T-helper 17 cell (primary cell): ENCODE data around the gene HSF4. TPM values are rescaled to one million over a fixed set of nuclear protein-coding genes. Genes with fewer than 3 reads are reported as not detected.

Source experiments
- ATAC-seq: fragments of 150-1000 bp; cut with Tn5 transposase; 2 replicates; pipeline ENCODE4 v1.10.0; 2021; ENCODE audit warnings: mild to moderate bottlenecking, moderate library complexity
- DNase-seq, 3 donors: peaks; one replicate each; pipeline versions ENCODE4 v3.0.0 to v3.0.0-alpha.2; 2020 to 2021
- H3K9me3 ChIP-seq: one replicate; pipeline ENCODE4 v1.7.0; 2013; ENCODE audit warnings: low read length, mild to moderate bottlenecking; ENCODE audit not compliant: control insufficient read depth, poor library complexity, severe bottlenecking
- H3K27ac Mint-ChIP-seq: one replicate; pipeline ENCODE4 v1.8.0; 2022; ENCODE audit warnings: mild to moderate bottlenecking, moderate library complexity, mixed read lengths
- H3K27me3 Mint-ChIP-seq: one replicate; pipeline ENCODE4 v1.8.0; 2022; ENCODE audit warnings: mixed read lengths
- H3K36me3 Mint-ChIP-seq: one replicate; pipeline ENCODE4 v1.8.0; 2022; ENCODE audit warnings: low read depth, mixed read lengths
- H3K4me1 Mint-ChIP-seq: one replicate; pipeline ENCODE4 v1.8.0; 2022; ENCODE audit warnings: mild to moderate bottlenecking, mixed read lengths
- H3K4me3 Mint-ChIP-seq: one replicate; pipeline ENCODE4 v1.8.0; 2022; ENCODE audit warnings: mild to moderate bottlenecking, moderate library complexity, mixed read lengths
- total RNA-seq, 4 donors: library from RNA in 2 of 4; stranded (reverse) in 2 of 4; gene quantifications; one replicate each; pipeline ENCODE4 v1.2.3 and lab custom pipeline; 2022 to 2026

Gene HSF4
- total RNA-seq, 2 donors from 2014 or later = 54.5 to 80.9 TPM

DNA sequence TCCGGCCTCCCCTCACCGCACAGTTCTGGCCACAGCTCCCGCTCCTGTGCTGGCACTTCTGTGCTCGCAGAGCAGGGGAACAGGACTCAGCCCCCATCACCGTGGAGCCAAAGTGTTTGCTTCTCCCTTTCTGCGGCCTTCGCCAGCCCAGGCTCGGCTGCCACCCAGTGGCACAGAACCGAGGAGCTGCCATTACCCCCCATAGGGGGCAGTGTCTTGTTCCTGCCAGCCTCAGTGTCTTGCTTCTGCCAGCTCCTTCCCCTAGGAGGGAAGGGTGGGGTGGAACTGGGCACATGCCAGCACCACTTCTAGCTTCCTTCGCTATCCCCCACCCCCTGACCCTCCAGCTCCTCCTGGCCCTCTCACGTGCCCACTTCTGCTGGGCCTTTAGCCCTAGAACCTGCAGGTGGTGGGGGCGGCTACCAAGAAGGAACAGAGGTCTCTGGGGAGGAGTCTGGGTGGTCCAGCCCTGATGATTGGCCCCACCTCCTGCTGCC, 33.7 kb downstream of the HSF4 start:
- Mint-ChIP-seq H3K27ac (peak overlapping the region; percentile 47), H3K27me3 (no peaks in the 10 kb centered on the region), H3K36me3 (peaks cover 3% of the 10 kb centered on the region), H3K4me1 (peaks cover 24% of the 10 kb centered on the region), H3K4me3 (no peak overlapping the region)
- H3K9me3 ChIP-seq = no peaks in the 10 kb centered on the region
- ATAC-seq (peak; percentile 65), DNase-seq (no peak)

DNA sequence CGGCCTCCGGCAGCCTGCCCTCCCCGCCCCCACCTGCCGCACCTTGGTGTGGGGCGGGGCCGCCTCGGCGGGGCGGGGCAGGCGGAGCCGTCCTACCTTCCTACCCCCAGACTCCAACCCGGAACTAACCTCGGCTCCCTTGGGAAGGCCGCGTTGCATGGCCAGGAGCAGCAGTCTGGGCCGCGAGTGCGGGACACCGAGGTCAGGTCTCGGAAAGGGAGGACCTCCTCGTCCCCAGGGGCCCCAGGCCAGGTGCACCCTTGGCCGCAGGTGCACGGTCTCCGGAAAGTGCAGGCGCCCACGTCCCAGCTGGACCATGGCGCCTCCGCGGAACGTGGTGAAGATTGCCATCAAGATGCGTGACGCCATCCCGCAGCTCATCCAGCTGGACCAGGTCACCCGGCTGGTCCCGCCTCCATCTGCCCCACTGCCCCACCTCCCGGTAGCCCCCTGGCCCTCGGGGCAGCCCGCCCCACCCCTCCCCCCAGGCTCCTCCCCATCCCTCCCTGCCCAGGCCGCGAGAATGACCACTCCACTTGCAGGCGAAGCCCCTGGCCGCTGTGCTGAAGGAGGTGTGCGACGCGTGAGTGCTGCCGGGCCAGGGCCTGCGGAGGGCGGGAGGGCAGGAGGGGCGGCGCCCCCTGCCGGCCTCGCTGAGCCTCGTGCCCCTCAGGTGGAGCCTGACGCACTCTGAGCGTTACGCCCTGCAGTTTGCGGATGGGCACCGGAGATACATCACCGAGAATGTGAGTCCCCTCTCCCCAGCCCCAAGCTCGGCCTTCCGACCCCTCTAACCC, 34.7 kb downstream of the HSF4 start, which contains the start of gene ELMO3:
TSS of gene ELMO3 (plus strand) at position 121 of the 797 bp plus-strand sequence. CDS start at position 317, 196 bp downstream.
- no peak within 1 kb of the TSS for H3K4me3 Mint-ChIP-seq
- DNase-seq = no peak
- H3K27ac Mint-ChIP-seq = peak within 1 kb of the TSS; percentile 47
- H3K36me3 Mint-ChIP-seq = peaks cover 3% of the 10 kb centered on the region
- H3K4me1 Mint-ChIP-seq = peaks cover 16% of the 10 kb centered on the region
- no peaks in the 10 kb centered on the region for H3K9me3 ChIP-seq
- ATAC-seq = peak; percentile 11
- no peaks in the 10 kb centered on the region for H3K27me3 Mint-ChIP-seq

DNA sequence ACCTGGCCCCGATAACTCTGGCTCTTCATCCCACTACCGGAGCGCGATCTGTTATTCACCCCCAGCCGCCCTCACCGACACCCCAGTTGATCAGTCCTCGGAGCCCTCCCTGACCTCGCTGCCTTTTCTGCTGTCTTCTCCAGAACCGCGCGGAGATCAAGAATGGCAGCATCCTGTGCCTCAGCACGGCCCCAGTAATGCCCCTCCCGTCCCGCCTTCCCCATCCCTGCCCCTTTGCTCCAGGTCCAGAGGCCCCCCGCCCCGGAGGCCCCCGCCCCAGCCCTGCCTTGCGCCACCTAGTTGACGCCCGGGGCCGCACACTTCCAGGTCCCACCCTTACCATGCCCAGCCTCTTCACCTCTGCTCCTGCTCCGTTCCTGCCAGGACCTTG, 35.3 kb downstream of the HSF4 start:
- ATAC-seq (peak; percentile 5), DNase-seq (no peak)
- H3K36me3 Mint-ChIP-seq = peaks cover 3% of the 10 kb centered on the region
- H3K9me3 ChIP-seq = no peaks in the 10 kb centered on the region
- no peak overlapping the region for H3K27ac Mint-ChIP-seq
- no peak overlapping the region for H3K4me3 Mint-ChIP-seq
- no peaks in the 10 kb centered on the region for H3K27me3 Mint-ChIP-seq
- H3K4me1 Mint-ChIP-seq = peaks cover 16% of the 10 kb centered on the region

DNA sequence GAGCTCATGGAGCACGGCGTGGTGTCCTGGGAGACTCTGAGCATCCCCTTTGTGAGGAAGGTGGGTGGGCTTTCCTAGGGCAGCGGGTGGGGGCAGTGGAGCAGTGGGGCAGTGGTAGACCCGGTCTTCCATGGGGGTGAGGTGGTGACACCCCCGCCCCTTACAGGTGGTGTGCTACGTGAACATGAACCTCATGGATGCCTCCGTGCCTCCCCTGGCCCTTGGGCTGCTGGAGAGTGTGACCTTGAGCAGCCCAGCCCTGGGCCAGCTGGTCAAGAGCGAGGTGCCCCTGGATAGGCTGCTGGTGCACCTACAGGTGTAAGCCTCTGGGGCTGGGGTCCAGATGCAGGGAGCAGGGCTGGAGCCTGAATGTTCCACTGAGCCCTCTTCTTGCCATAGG, 35.9 kb downstream of the HSF4 start:
- no peak overlapping the region for H3K4me3 Mint-ChIP-seq
- no peaks in the 10 kb centered on the region for H3K27me3 Mint-ChIP-seq
- ATAC-seq (no peak), DNase-seq (no peak)
- H3K27ac Mint-ChIP-seq = no peak overlapping the region
- peaks cover 16% of the 10 kb centered on the region for H3K4me1 Mint-ChIP-seq
- H3K9me3 ChIP-seq = no peaks in the 10 kb centered on the region
- peaks cover 3% of the 10 kb centered on the region for H3K36me3 Mint-ChIP-seq

DNA sequence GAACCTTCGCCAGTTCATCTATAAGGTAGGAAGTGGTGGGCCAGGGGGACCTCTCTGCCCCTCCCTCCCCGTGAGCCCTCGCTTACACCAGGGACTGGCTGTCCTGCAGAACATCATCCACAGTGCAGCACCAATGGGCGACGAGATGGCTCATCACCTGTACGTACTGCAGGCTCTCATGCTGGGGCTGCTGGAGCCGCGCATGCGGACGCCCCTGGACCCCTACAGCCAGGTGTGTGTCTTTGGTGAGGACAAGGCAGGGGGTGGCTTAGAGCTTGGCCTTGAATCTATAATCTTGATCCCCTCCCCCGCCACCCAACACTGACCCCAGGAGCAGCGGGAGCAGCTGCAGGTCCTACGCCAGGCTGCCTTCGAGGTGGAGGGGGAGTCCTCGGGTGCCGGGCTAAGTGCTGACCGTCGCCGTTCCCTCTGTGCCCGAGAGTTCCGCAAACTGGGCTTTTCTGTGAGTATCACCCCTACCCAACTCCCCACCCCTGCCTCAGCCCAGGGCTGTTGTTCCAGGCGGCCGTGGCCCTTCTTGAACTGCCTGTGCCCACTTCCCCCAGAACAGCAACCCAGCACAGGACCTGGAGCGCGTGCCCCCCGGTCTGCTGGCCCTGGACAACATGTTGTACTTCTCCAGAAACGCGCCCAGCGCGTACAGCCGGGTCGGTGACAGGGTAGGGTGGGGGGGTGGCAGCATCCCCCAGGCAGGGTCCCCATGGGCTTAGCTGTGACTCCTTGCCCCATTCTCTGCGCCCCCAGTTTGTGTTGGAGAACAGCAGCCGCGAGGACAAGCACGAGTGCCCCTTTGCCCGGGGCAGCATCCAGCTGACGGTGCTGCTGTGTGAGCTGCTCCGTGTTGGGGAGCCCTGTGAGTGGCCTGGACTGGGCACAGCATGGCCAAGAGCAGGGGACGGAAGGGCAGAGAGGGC, 37.1 kb downstream of the HSF4 start:
- no peaks in the 10 kb centered on the region for H3K27me3 Mint-ChIP-seq
- DNase-seq (no peak), ATAC-seq (no peak)
- H3K9me3 ChIP-seq = no peaks in the 10 kb centered on the region
- no peak overlapping the region for H3K4me3 Mint-ChIP-seq
- H3K4me1 Mint-ChIP-seq = peaks cover 6% of the 10 kb centered on the region
- H3K36me3 Mint-ChIP-seq = no peaks in the 10 kb centered on the region
- H3K27ac Mint-ChIP-seq = no peak overlapping the region

DNA sequence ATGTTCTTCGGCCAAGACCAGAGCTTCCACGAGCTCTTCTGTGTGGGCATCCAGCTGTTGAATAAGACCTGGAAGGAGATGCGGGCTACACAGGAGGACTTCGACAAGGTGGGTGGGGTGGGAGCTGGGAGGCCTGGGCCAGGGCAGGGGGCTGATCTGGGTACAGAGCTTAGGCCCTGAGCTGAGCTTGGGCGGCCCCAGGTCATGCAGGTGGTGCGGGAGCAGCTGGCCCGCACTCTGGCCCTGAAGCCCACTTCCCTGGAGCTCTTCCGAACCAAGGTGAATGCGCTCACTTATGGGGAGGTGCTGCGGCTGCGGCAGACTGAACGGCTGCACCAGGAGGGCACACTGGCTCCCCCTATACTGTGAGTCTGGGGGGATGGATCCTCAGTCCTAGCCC, 37.9 kb downstream of the HSF4 start:
- no peak overlapping the region for H3K27ac Mint-ChIP-seq

DNA sequence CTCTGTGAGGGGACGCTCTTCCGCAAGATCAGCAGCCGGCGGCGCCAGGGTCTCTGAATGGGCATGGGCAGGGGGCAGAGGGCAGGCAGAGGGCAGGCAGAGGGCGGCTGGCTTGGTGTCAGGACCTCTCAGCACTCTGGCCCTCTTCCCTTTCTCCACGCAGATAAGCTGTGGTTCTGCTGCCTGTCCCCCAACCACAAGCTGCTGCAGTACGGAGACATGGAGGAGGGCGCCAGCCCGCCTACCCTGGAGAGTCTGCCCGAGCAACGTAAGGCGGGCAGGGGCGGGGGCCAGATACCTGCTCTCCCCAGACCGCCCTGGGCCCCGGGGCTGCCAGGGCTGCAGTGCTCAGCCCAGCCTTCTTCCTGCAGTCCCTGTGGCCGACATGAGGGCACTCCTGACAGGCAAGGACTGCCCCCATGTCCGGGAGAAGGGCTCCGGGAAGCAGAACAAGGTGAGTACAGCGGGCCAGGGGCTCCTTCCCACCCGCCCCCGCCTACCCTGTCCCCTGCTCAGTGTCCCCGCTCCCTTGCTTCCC, 38.5 kb downstream of the HSF4 start:
- H3K4me1 Mint-ChIP-seq = peaks cover 4% of the 10 kb centered on the region
- ATAC-seq (no peak), DNase-seq (no peak)
- H3K27ac Mint-ChIP-seq = no peak overlapping the region
- no peaks in the 10 kb centered on the region for H3K27me3 Mint-ChIP-seq
- no peaks in the 10 kb centered on the region for H3K36me3 Mint-ChIP-seq
- no peaks in the 10 kb centered on the region for H3K9me3 ChIP-seq
- no peak overlapping the region for H3K4me3 Mint-ChIP-seq

More for the DNA sequence above, 37.9 kb downstream of the HSF4 start:
- no peaks in the 10 kb centered on the region for H3K9me3 ChIP-seq
- Mint-ChIP-seq H3K4me3 (no peak overlapping the region), H3K36me3 (no peaks in the 10 kb centered on the region), H3K4me1 (peaks cover 4% of the 10 kb centered on the region), H3K27me3 (no peaks in the 10 kb centered on the region)
- ATAC-seq (no peak), DNase-seq (no peak)

DNA sequence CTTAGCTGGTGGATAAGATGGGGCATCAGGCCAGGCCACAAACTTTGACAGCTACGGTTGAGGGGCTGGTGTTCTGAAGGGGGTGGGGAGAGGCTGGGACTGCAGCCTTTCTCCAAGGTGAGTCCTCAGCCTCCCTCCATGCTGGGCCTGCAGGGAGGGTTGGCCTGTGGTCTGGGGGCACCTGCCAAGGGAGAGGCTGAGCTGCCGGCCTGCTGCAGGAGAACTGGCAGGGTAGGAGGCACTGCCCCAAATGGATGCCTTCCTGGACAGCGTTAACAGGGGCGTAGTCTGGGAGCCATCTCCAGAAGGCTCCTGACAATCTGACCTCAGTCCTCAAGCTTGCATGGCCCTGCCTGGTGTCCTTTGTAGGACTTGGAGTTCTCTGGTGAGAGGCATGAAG, 39.5 kb downstream of the HSF4 start:
- peaks cover 2% of the 10 kb centered on the region for H3K4me1 Mint-ChIP-seq
- no peaks in the 10 kb centered on the region for H3K36me3 Mint-ChIP-seq
- H3K27ac Mint-ChIP-seq = no peak overlapping the region
- ATAC-seq (no peak), DNase-seq (no peak)
- H3K9me3 ChIP-seq = no peaks in the 10 kb centered on the region
- no peaks in the 10 kb centered on the region for H3K27me3 Mint-ChIP-seq
- H3K4me3 Mint-ChIP-seq = no peak overlapping the region

DNA sequence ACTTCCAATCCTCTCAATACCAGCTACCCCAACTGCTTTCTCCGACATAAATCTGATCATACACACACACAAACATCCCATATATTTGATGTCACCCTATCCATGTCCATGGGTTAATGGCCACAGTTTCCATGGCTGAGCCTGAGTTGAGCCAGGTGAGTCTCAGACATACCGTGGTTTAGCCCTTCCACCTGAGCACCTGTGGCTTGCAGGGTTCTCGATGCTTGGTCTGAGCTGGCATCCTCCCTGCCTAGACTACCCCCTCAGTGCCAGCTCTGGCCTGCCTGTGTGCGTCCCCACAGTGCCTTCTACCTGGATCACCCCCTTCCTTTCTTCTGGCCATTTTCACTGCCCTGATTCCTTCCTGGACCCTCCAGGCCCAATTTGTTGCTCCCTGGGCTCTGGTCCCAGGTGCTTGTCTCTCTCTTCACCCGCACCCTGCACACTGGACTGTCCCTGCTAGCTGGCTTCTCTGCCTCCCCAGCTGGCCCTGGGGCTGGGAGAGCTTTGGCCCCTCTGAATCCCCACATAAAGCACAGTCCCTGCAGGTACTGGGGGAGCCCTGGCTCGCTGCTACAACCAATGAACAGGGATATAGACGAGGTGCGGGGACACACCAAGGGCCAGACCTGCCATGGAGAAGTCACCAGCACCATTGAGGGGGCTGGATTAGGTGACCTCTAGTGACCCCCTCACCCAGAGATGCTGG, 41.7 kb downstream of the HSF4 start:
- ATAC-seq (no peak), DNase-seq (no peak)
- no peaks in the 10 kb centered on the region for H3K9me3 ChIP-seq
- no peak overlapping the region for H3K4me3 Mint-ChIP-seq
- H3K27me3 Mint-ChIP-seq = no peaks in the 10 kb centered on the region
- H3K4me1 Mint-ChIP-seq = peaks cover 3% of the 10 kb centered on the region
- no peaks in the 10 kb centered on the region for H3K36me3 Mint-ChIP-seq
- no peak overlapping the region for H3K27ac Mint-ChIP-seq

DNA sequence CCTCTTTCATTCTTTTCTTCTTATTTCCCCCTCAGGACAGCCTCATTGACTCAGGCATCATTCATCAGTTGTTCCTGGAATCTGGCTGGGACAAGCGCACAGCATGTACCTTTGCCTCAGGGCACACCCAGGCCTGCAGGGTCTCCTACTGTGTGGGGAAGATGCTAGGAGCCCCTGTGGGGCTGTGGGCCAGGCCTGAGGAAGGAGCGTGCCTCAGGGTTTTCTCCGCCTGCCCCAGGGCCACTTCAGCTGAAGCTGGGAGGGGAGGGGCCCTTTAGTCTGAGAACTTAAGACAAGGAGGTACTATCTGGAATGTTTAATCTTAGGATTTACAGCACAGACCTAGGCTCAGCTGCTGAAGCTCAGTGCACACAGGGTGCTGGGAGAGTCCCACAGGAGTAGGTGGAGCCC, 42.3 kb downstream of the HSF4 start:
- Mint-ChIP-seq H3K27ac (no peak overlapping the region), H3K4me1 (peaks cover 3% of the 10 kb centered on the region), H3K27me3 (no peaks in the 10 kb centered on the region), H3K36me3 (no peaks in the 10 kb centered on the region), H3K4me3 (no peak overlapping the region)
- H3K9me3 ChIP-seq = no peaks in the 10 kb centered on the region
- DNase-seq (no peak), ATAC-seq (no peak)

DNA sequence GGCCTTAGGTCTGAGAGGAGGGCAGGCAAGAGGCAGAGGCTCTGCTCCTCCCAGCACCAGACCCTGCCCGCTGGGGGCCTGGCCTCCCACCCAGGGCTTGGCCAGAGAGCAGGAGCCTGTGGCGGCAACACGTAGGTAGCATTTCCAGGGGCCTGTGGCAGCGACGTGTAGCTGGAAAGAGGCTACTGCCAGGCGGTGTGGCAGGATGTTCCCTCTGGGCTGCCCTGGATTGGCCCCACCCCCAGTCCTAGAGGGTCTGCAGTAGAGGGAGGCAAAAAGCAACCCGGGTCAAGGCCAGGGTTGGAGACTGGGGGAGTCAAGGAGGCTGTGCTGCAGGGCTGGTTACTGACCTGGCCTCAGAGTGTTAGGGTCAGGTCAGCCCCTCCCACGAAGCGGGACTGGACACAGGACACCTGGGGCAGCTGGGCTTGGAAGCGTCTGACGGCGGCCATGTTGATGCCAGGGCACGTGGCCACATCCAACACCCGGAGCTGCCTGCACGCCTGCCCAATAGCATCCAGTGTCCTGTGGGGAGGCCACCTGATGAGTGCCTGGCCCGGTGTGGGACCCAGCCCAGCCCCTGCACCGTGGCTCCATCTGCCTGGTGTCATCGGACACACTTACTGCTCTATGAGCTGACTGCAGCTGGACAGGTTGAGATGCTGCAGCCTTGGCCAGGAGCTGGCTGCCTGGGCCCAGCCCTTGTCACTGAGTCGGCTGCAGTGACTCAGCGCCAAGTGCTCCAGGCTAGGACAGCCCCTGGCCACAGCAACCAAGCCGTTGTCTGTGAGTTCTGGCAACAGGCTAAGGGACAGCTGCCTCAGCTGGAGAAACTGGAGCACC, 42.9 kb downstream of the HSF4 start:
- DNase-seq (no peak), ATAC-seq (no peak)
- H3K27me3 Mint-ChIP-seq = no peaks in the 10 kb centered on the region
- H3K4me3 Mint-ChIP-seq = no peak overlapping the region
- H3K36me3 Mint-ChIP-seq = no peaks in the 10 kb centered on the region
- H3K9me3 ChIP-seq = no peaks in the 10 kb centered on the region
- H3K4me1 Mint-ChIP-seq = peaks cover 3% of the 10 kb centered on the region
- no peak overlapping the region for H3K27ac Mint-ChIP-seq
